DMS79 treated with DMSO at 0.1 percent for 48 hours (cell line): ENCODE measurements around the gene CDC42.
A peak's percentile ranks its signal among the peaks of the same experiment; 100 is the strongest.

Experiments used
- DNase-seq: peaks from one replicate; lab custom pipeline; 2025; lab: John Stamatoyannopoulos, UW

The CDC42 gene

DNA sequence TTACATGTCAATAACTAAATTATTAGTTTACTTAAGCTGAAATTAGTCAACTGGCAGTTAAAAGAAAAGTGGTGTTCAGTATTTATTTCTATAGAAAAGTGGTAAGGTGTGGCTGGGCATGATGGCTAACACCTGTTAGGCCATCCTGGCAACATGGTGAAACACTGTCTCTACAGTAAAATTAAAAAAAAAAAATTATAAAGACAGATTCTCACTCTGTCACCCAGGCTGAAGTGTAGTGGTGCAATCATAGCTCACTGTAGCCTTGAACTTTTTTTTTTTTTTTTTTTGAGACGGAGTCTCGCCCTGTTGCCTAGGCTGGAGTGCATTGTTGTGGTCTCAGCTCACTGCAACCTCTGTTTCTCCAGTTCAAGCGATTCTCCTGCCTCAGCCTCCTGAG lies 57.5 kb downstream of the CDC42 start:
- no peak for DNase-seq

DNA sequence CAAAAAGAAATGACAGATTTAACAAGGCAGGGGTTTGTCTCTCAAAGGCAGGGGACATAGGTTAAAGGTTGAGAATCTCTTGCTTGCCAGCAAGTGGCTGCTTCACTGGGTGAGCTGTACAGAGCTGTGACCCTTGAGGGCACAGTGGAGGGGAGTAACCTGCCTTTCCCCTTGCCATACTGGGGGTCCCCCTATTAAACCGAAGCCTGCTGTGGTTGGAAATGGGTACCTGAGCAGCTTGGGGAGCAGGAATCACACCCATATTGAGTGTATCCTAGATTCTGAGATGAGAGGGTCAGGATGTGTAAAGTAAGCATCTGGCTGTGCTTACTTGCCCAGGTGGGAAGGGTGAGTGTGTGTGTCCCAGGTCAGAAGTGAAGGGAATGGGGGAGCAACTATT lies 58.6 kb downstream of the CDC42 start:
- DNase-seq = no peak

DNA sequence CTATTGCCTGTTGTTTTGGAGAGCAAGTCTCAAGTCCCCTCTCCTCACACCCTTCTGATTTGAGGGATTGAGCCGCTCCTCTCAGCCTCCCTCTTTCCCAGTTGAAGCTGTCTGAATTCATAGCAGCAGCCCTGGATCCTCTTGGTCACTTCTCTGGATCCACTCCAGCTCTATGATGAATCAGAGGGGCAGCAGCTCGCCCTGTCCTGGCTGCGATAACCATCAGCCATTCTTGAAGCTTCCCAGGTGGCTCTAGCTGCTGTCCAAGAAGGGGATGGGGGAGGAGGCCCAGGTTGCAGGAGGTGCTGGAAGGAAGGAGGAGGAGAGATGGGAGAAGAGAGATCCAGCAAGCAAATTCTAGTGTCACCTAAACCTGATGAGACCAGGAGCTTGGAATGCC lies 59.1 kb downstream of the CDC42 start:
- no peak for DNase-seq

DNA sequence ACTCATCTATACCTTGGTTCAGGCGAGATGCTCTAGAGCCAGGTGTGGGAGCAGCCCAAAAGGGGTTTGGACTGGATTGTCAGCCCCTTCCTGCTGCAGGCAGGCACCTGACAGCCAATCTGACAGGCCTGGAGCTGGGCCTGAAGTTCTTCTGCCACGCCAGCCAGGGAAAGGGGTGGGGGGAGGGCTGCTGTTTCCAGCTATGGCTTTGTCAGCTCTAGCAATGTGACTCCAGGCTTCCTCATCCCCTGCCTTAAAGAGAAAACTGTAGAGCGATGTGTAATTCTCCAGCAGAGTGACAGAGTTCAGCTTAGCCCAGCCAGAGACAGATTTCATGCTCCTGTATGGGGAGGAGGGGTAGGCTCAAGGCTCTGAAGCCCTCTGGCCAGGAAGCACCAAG lies 60.0 kb downstream of the CDC42 start:
- DNase-seq = no peak

DNA sequence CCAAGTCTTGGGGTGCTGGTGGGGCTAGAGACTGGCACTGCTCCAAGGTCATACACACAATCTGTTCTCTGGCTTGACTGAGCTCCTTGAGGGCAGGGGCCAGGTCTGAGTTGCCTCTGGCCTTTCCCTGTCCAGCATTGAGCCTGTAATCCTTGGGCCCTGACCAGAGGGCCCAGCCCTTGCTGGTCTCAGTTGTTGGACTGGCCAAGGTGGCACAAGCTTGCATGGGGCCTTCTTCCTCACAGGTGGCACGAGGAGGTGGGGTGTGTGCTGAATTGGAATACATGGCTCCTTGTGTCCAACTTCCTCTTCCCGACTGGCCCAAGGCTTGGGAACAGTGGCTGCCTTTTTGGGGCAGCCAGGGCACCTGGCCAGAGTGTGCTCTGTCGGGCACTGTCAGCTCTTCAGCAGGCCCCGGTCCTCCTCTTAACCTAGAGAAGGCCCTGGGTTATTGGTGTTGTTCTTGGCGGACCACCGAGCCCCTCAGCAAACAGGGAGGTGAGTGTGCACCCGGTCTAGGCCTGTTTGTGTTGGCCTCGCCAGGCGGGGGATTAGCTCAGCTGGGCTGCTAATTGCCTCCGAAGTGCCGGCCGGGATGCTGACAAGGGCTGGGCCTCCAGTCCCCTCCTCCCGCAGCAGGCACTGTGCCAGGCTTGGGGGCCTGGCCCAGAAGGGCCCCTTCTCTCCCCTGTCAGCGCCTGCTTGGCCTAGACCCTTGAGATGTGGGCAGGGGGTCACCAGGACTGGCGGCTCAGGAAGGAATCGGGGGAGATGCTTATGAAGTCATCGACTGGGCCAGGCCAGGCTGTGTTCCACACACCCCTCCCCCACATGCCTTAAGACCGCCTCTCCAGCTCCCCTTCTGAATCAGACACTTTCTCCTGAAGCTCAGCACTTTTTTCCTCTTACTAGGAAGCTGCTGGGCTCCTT lies 61.8 kb downstream of the CDC42 start:
- no peak for DNase-seq

DNA sequence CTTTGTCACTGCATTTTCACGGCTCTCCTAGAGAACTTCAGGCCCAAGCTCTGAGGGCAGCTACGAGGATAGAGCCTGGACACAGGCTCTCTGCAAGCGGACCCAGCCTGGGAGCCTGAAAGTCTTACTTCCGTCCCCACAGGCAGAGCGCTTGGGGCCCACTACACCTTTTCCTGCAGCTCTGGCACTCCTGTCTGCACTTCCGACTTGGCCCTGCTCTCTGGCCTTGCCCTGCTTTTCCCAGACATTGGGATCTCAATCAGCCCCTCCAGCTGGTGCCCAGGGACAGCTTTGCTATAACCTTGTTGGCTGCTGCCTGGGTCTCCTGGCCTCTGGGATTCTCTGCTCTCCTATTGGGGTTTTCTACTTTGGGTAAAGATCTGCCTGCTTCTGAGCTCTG lies 62.8 kb downstream of the CDC42 start:
- DNase-seq = no peak

DNA sequence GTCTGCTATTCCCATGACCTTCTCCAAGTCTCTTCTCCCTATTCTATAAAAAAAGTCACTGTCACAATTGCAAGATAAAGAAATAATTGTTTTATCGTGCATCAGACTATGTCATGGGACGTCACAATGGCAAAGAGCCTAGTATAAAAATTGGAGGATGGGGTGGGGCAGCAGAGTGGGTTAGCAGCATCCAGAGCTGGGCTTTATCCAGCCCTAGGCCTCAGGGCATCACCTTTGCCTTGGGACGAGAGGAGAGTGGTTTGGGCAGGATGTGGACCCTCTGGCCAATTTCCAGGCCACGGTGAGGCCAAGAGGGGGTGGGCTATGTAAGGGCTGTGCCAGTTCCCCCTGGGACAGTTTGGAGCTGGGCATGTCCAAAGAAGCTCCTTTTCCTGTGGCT lies 64.7 kb downstream of the CDC42 start:
- no peak for DNase-seq

DNA sequence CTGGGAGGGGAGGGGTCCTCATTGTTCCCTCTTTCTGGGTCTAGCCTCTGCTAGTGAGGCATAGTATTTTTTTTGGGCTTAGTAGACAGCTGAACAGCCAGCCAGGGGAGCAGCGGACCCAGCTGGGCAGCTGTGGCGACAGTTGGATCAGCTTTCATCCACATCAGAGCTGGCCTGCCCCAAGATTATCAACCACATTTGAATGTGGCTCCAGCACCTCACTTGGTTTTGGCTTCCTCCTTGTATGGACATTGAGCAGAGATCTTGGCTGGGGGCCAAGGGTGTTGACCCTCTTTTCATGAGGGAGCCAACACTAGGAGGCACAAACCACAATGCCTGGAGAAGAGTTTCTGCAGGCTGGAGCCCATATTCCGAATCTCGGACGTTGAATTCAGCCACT lies 65.3 kb downstream of the CDC42 start:
- DNase-seq = no peak

DNA sequence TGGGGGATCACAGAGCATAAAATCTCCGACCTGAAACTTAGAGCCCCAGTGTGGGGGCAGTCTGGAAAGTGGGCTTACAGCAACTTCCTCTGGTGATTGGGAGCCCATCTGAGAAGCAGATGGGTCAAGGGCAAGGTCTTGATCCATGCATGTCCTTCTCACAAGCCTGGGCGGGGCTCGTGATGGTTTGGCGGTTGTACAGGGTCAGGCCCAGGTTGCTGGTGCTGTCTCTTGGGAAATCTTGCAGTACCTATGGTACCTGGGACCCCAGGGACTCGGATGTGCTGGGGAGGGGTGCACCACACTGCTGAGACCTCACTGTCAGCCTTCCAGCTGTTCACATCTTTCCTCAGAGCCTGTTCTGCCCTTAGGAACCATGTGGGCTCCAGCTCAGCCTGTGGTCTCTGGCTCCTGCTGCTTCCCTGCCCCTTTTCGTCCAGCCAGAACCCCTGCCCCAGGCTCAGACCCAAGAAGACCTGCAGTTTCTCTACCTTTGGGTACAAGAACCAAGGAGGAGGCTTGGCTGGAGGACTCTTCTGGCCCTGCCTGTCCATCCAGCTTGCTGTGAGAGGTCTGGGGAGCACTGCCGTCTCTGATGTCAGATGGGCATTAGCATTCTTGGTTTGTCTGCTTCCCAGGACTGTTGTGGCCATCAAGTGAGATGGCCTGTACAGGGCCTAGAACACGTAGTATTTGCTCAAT lies 65.9 kb downstream of the CDC42 start:
- DNase-seq = no peak

DNA sequence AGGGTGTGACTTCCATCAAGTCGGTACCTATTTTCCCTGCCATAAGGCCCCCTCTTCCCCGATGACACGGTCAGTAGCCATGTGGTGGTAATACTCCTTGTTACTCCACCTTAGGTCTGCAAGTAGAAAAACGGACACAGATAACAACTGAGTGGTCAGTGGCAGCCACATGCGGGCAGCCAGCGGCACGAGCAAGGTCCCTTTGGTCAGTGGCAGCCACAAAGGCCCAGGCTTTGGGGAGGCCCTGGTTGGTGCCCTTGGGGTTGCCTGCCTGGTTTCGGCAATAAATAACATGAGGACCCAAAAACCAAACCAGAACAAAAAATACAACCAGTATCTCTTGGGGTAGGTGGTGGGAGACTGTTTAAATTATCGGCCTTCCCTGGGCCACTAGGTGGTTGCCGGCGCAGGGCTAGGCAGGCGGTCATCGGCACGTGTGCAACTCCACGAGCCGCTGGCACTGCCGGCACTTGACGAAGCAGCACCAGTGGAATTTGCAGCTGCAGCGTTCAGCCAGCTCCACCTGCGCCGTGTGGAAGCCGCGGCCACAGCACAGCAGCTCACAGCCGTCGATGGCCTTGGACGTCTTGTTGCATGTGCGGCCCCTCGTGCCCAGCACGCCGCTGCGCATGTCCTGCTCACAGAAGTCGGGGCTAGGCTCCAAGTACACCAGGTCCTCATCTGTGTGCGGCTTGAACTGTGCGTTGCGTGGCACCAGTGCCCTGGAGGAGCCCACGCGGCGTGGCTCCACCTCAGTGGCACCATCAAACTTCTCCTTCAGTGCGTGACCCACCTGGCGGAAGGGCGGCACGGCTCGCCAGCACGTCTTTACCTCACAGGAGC lies 67.3 kb downstream of the CDC42 start:
- no peak for DNase-seq

DNA sequence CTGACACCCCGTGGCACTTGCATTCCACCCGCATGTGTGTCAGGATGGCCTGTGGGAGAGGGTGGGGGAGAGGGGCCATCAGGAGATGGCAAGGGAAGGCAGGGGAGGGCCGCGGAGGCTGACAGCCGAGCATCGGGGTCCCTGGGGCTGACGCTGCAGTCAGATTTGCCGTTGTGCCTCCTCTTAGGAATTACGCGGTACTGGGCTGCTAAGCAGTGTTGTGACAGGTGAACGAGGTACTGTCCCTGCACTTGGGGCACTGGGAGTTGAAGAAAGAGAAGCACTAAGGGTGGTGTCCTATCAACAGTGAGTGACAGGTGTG lies 67.9 kb downstream of the CDC42 start:
- no peak for DNase-seq

DNA sequence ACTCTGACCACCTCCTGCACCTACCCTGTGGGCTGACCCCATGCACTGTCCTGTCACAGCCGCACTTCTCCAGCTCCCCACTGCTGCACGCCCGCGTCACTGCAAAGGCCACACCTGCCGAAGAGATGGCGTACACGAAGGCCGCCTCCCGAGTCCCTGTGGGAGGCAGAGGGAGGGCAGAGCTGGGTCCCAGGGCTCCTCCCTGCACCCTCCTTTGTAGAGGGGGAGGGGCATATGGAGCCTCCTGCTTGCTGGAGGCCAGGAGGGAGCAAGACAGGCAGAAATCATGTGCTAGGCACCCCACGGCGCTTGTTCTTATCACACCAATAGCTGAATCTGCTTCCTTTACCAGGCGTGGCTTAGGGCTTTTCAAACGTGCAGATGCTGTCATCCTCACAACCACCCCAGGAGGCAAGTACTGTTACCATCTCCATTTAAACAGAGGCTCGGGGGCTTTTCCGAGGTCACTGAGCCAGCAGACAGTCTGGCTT lies 69.0 kb downstream of the CDC42 start:
- no peak for DNase-seq

DNA sequence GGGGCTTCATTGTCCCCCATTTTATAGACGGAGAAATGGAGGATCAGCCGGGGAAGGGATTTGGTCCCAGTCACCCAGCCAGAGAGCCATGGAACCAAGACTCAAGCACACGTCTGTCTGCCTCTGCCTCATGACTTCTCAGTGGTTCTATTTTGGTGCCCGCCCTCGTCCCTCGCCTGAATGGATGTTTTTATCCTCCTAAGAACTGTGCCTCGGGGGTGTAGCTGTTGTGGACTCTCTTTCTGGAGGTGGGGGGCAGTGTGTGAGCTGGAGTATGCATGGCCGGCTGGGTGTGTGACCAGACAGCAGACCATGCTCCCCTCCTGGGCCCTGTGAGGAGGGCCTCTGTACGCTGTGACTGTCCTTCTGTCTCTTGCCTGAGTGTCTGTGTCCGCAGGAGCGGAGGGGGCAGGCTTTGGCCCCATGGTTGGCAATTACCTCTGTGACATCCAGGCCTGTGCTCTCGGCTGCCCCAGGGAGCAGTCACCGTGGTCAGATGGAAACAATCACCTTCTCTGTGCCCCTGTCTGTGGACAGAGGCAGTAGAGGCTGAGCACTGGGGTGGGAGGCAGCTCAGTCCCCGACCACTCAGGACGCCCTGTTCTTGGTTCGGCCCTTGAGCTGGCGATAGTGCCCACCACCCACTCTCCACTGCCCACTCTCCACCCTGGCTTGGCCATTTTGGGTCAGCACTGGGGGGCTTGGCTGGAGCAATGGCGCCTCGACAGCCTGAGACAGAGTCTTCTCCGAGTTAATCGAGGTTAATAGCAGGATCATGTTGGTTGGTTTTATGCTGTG lies 70.0 kb downstream of the CDC42 start:
- DNase-seq = no peak

DNA sequence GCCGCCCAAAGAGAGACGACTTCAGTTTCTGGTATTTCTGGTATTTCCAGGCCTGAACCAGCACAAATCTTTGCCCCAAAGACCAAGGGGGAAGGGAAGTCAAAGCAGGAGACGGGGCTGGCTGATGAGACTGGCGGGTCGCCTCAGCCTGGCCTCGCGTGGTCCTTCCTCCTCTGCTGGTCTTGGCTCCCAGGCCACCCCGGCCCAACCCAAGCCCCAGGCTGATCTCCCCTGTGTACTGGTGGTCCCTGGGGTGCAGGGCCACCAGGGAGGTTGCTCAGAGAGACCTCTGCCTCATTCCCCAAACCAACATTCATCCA lies 70.5 kb downstream of the CDC42 start:
- DNase-seq = no peak

DNA sequence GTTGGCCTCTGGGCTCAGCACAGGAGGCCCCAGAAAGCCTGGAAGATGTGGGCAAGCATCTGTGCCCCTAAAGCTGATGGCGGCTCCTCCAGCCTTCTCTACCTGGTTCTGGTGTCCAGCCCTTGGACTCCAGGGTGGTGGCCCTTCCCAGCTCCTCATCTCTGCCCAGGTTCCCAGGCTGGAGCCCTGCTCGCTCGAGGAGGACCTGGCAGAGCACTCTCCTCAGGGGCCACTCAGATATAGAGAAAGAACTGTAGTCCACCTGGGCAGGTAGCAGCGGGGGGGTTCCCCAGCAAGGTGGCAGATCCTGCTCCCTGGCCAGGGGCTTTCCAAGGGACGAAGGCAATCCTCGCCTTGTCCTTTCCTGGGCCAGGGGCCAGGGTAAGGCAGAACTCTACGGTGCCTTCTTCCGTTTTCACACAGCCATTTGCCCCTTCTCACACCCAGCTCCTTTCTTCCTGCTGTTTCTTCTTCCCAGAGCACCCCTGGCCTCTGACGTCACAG lies 71.4 kb downstream of the CDC42 start:
- DNase-seq = no peak

DNA sequence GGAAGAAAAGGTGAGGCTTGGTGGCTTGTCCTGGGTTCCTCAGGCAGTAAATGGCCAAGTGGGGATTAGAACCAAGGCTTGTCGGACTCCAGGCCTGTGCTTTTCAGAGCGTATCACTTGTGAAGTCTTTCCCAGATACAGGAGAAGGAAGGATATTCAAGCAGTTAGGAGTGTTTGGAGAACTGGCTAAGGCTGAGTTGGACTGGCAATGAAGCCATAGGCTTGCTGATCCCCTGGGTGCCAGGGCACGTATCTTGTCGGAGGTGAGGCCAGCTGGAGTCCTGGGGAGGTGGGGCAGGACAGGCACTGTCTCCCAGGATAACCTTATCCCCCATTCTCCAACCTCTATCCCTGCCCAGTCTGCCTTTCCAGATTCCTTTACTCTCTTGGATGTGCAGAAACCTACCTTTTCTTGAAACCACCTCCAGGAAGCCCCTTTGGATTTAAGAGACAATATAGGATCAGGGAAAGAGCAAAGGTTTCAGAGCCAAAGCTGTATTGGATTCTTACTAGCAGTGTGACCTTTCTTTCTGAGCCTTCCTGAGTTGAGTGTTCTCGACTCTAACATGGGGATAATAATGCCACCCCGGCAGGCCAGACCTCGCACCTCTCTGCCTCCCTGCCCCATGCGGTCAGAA lies 72.2 kb downstream of the CDC42 start:
- no peak for DNase-seq

DNA sequence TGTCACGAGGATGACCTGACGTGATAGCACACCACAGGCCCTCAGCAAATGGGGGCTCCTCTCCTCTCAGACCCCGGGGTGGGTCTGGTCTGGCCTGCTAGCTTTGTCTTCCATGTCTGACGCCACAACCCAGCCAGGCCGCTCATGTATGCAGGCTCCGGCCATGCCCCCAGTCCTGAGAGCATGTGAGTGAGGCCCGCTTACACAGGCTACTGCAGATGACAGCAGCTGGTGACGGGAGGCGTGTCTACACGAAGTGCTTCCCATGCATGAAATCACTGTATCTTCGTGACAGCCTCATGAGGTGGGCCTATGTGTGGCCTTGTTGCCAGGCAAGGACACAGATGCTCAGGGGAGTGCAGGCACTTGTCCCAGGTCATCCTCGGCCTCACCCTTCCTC lies 74.0 kb downstream of the CDC42 start:
- no peak for DNase-seq

DNA sequence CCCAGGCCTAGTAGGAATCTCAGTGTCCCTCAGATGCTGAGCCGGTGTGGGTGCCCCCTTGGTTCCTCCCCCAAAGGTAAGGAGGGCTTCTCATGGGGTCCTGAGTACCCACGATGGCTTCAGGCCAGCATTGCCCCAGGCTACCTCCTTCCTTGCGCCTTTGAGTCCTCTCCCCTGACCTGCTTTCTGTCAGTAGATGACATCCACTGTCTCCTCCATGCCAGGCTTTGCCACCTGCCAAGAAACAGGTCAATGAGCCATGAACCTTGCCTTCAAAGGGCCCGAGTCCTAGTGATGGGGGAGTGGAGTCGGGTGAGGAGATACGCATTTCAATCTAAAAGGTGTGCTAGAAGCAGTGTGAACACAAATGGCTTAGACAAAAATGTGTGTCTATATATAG lies 74.7 kb downstream of the CDC42 start:
- DNase-seq = peak; percentile 12

DNA sequence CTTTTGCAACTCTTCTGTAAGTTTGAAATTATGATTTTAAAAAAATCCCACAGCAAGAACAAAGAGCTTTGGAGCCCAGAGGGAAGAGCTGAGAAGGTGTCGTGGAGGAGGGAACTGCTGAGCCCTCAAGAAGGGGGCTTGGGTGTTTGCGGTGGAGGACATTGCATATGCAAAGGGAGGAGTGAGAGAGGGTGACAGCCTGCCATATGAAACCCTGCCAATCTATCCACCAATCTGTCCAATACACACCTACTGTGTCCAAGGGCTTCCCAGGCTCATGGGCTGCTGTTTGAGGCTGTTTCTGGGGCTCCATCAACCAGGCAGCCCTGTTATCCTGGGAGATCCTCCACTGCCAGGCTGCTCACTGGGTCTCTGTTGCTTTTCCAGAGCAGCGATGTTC lies 75.2 kb downstream of the CDC42 start:
- DNase-seq = no peak

DNA sequence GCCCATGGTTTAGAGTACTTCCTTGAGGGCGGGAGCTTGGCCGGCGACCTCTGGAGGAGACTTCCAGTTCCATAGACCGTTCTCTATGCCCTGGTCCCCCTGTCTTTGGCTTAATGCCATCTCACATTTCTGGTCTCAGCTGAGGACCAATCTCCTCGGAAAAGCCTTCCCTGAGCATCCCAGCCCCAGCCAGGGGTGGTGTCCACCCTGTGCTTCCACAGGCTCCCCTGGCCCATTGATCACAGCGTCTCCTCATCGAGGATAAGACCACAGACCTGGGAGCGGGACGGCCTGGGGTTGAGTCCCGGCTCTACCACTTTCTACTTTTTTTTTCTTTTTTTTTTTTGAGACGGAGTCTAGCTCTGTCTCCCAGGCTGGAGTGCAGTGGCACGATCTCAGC lies 75.9 kb downstream of the CDC42 start:
- DNase-seq = no peak

DNA sequence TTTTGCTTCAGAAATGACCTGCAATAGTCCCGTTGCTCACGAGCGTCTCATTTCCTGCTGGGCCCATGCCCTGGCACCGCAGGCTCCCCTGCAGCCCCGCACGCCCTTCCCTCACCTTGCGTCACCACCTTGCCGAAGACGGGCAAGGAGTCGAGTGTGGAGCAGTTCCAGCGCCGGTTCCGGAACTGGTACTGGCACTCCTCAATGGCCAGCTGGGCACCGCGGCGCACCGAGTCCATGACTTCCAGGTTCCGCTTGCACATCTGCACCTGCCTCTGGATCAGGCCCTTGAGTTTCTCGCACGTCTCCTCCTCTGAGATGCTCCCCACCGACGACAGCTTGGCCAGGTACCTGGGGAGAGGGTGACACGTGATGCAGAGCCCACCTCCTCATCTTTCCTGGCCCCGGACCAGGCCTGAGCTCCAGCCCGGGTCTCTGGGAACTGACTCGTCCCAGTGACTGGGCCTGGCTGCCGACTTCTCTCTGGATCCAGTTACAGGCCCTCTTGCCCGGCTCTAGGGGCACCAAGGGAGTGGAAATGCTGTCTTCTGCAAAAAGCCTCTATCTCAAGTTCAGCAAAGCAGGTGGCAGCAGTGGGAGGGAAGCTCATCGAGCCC lies 77.1 kb downstream of the CDC42 start:
- DNase-seq = no peak
